HG03575 (cell line): Measurements from ENCODE around the gene KCNA5.

Source experiments
- ATAC-seq: cut with Tn5 transposase; IDR thresholded peaks from one replicate; pipeline ENCODE4 v1.9.1; 2021; ENCODE audit not compliant: unreplicated experiment, insufficient number of reproducible peaks, low FRiP score; ENCODE audit errors: extremely low read depth

The KCNA5 gene

GRCh38 chr12:5051913-5052312 is 8.2 kb downstream of the KCNA5 start:
- no peak for ATAC-seq

- ATAC-seq, result no peak
These were observed 8.7 kb downstream of the KCNA5 start for GRCh38 chr12:5052348-5052747.

GRCh38 chr12:5059358-5059757 is 15.7 kb downstream of the KCNA5 start:
- ATAC-seq, result no peak

- no peak for ATAC-seq
These were observed 17.3 kb downstream of the KCNA5 start for GRCh38 chr12:5060958-5061357.

GRCh38 chr12:5063149-5063548 is 19.5 kb downstream of the KCNA5 start:
- ATAC-seq, result no peak

GRCh38 chr12:5064913-5065490 is 21.3 kb downstream of the KCNA5 start:
- no peak for ATAC-seq

- ATAC-seq, result no peak
These were observed 22.6 kb downstream of the KCNA5 start for GRCh38 chr12:5066251-5066650.

- no peak for ATAC-seq
These were observed 24.4 kb downstream of the KCNA5 start for GRCh38 chr12:5068126-5068525.

GRCh38 chr12:5068619-5069018 is 24.9 kb downstream of the KCNA5 start:
- ATAC-seq, result no peak

GRCh38 chr12:5070090-5070489 is 26.4 kb downstream of the KCNA5 start:
- ATAC-seq, result no peak

GRCh38 chr12:5071496-5071895 is 27.8 kb downstream of the KCNA5 start:
- ATAC-seq, result no peak

GRCh38 chr12:5072311-5072710 is 28.6 kb downstream of the KCNA5 start:
- ATAC-seq, result no peak

- ATAC-seq, result no peak
These were observed 29.4 kb downstream of the KCNA5 start for GRCh38 chr12:5073054-5073453.

GRCh38 chr12:5073853-5074252 is 30.2 kb downstream of the KCNA5 start:
- no peak for ATAC-seq

- ATAC-seq, result no peak
These were observed 33.1 kb downstream of the KCNA5 start for GRCh38 chr12:5076761-5077160.

GRCh38 chr12:5078423-5078822 is 34.7 kb downstream of the KCNA5 start:
- ATAC-seq, result no peak

GRCh38 chr12:5081016-5081415 is 37.3 kb downstream of the KCNA5 start:
- ATAC-seq, result no peak

- no peak for ATAC-seq
These were observed 40.5 kb downstream of the KCNA5 start for GRCh38 chr12:5083955-5084849.

- ATAC-seq, result no peak
These were observed 42.2 kb downstream of the KCNA5 start for GRCh38 chr12:5085896-5086295.

GRCh38 chr12:5087831-5088554 is 44.3 kb downstream of the KCNA5 start:
- ATAC-seq, result no peak
